K562 (cell line): Measurements from ENCODE around the gene CHIC2. TPM values are rescaled to one million over a fixed set of nuclear protein-coding genes. Genes with fewer than 3 reads are reported as not detected.

Experiments
- ATAC-seq: fragments of 200-7000 bp; cut with Tn5 transposase; 3 replicates; pipeline ENCODE4 v1.9.1; 2020; ENCODE audit warnings: moderate library complexity
- BruUV-seq: library from RNA; stranded (reverse); fragments of 400-500 nt; replicated peaks from 2 replicates; lab custom pipeline; 2021; lab: Mats Ljungman, UMichigan
- CTCF ChIA-PET: fragments of 300-600 bp; formaldehyde crosslinking; extraction: SDS; loops from one replicate; lab custom pipeline; 2021; ENCODE audit warnings: low intra/inter-chr PET ratio; lab: Yijun Ruan, JAX
- POLR2A ChIA-PET: fragments of 300-600, 350-650 bp; sonication (Branson Sonifier 250); formaldehyde crosslinking; extraction: SDS; loops from one replicate; lab custom pipeline; 2021; ENCODE audit warnings: antibody characterized with exemption, inconsistent platforms; lab: Yijun Ruan, JAX
- DNase-seq, 4 experiments: peaks; one replicate each; pipeline versions ENCODE4 v3.0.0 to v3.0.0-alpha.2; 2011 to 2018; ENCODE audit warnings: low spot score in 3 of 4, mixed read lengths in 3 of 4; ENCODE audit errors: extremely low read depth in 1 of 4
- FAIRE-seq: peaks from 2 replicates; lab custom pipeline; 2011; peaks lifted over from hg19 to GRCh38; lab: Jason Lieb, UNC
- H2AFZ ChIP-seq: 2 replicates; pipeline ENCODE4 v1.6.0; 2011; ENCODE audit warnings: low read depth, low read length, control low read depth, inconsistent platforms
- H3K27ac ChIP-seq: fragments of 200-600 bp; 3 replicates; pipeline ENCODE4 v1.8.0; 2011; ENCODE audit warnings: low read depth, mild to moderate bottlenecking, control low read depth, inconsistent platforms, low read length, moderate library complexity, mixed read lengths; ENCODE audit errors: extremely low read depth
- H3K27me3 ChIP-seq, 2 experiments: fragments of 300-600 bp in 1 of 2; 2 replicates in 1 of 2; 3 replicates in 1 of 2; pipeline versions ENCODE4 v1.6.0 to v1.8.0; 2011; ENCODE audit warnings: inconsistent platforms in 2 of 2, low read length in 2 of 2, mild to moderate bottlenecking in 1 of 2, mixed read lengths in 1 of 2, moderate library complexity in 1 of 2; ENCODE audit not compliant: control insufficient read depth in 2 of 2, insufficient read depth in 2 of 2
- H3K36me3 ChIP-seq: fragments of 300-600 bp; 3 replicates; pipeline ENCODE4 v1.8.0; 2011; ENCODE audit warnings: mild to moderate bottlenecking, low read length, inconsistent platforms; ENCODE audit not compliant: control insufficient read depth, insufficient read depth
- H3K4me1 ChIP-seq, 2 experiments: fragments of 200-600 bp in 1 of 2; replicated peaks in 1 of 2; 2 replicates in 1 of 2; 3 replicates in 1 of 2; pipeline versions ENCODE4 v1.5.1 to v1.8.0; 2011; ENCODE audit warnings: inconsistent platforms in 2 of 2, low read length in 2 of 2, mild to moderate bottlenecking in 1 of 2, mixed read lengths in 1 of 2, moderate library complexity in 1 of 2; ENCODE audit not compliant: control insufficient read depth in 2 of 2, insufficient read depth in 2 of 2
- H3K4me2 ChIP-seq: 2 replicates; pipeline ENCODE4 v1.6.1; 2011; ENCODE audit warnings: low read length, control low read depth, inconsistent platforms, mixed read lengths; ENCODE audit not compliant: insufficient read depth
- H3K4me3 ChIP-seq: fragments of 200-600 bp; sonication (generic), shearing (Covaris generic); 2 replicates; pipeline ENCODE4 v1.5.1; 2016; ENCODE audit warnings: control low read depth, inconsistent platforms
- H3K79me2 ChIP-seq: fragments of 200-600 bp; 3 replicates; pipeline ENCODE4 v1.8.0; 2011; ENCODE audit warnings: low read length, inconsistent platforms; ENCODE audit not compliant: control insufficient read depth, insufficient read depth
- H3K9ac ChIP-seq, 2 experiments: 2 replicates each; pipeline versions ENCODE4 v1.6.0 to v1.6.1; 2011; ENCODE audit warnings: low read depth in 2 of 2, low read length in 2 of 2, control low read depth in 1 of 2, inconsistent platforms in 1 of 2, mild to moderate bottlenecking in 1 of 2, mixed read lengths in 1 of 2; ENCODE audit not compliant: insufficient read depth in 1 of 2
- H3K9me1 ChIP-seq: one replicate; pipeline ENCODE4 v1.6.0; 2011; ENCODE audit warnings: inconsistent platforms, mild to moderate bottlenecking, low read length, moderate library complexity; ENCODE audit not compliant: control insufficient read depth, insufficient read depth
- H3K9me3 ChIP-seq: replicated peaks from 2 replicates; pipeline ENCODE4 v1.5.1; 2011; ENCODE audit warnings: low read depth, low read length, inconsistent platforms; ENCODE audit not compliant: control insufficient read depth, insufficient read depth
- H4K20me1 ChIP-seq: replicated peaks from 2 replicates; pipeline ENCODE4 v1.6.1; 2011; ENCODE audit warnings: low read length, inconsistent platforms, mixed read lengths; ENCODE audit not compliant: control insufficient read depth, insufficient read depth
- CBX2 ChIP-seq: fragments of 200-600 bp; sonication (generic); IDR thresholded peaks from one replicate; pipeline ENCODE4 v1.6.1; 2012; ENCODE audit warnings: mild to moderate bottlenecking, low read length, inconsistent platforms; ENCODE audit not compliant: insufficient read depth, poor library complexity, severe bottlenecking
- CBX5 ChIP-seq: IDR thresholded peaks from 2 replicates; pipeline ENCODE4 v1.6.1; 2014; ENCODE audit warnings: low read depth, borderline replicate concordance
- FOXP1 ChIP-seq: sonication (generic); formaldehyde crosslinking; IDR thresholded peaks from 2 replicates; pipeline ENCODE4 v1.8.0; 2022; ENCODE audit warnings: mild to moderate bottlenecking, missing genetic modification reagents
- JUND ChIP-seq, 2 experiments: IDR thresholded peaks; 2 replicates in 1 of 2; 3 replicates in 1 of 2; pipeline ENCODE4 v1.6.1; 2011; ENCODE audit warnings: borderline replicate concordance in 2 of 2, low read depth in 2 of 2, low read length in 2 of 2, improper control_type of control experiment in 1 of 2, missing biosample characterization in 1 of 2, missing genetic modification characterization in 1 of 2, missing genetic modification reagents in 1 of 2
- KLF10 ChIP-seq: fragments of 250-450 bp; sonication (Bioruptor Pico); IDR thresholded peaks from 2 replicates; pipeline ENCODE4 v1.6.1; 2021; ENCODE audit warnings: matching md5 sums
- NCOA4 ChIP-seq: fragments of 450-650 bp; IDR thresholded peaks from 2 replicates; pipeline ENCODE4 v1.6.1; 2018; ENCODE audit warnings: mild to moderate bottlenecking; ENCODE audit not compliant: partially characterized antibody
- SMAD1 ChIP-seq: fragments of 150-350 bp; IDR thresholded peaks from 2 replicates; pipeline ENCODE4 v1.6.1; 2014; ENCODE audit warnings: low read length, low read depth; ENCODE audit not compliant: partially characterized antibody
- WGBS: fragments of 100-300 bp; shearing (Covaris generic); methylation state at CpG from one replicate; pipeline ENCODE4 v1.1.6; 2016; ENCODE audit warnings: low coverage, mixed read lengths; ENCODE audit not compliant: insufficient coverage; ENCODE audit errors: missing lambda C conversion rate; 5-methylcytosine and 5-hydroxymethylcytosine counted together
- in situ Hi-C: fragments of 300-500 bp; cut with MboI; formaldehyde crosslinking; loops from 4 replicates; pipeline ENCODE4 v1.15.0; 2018; ENCODE audit warnings: inconsistent platforms, mixed read lengths
- intact Hi-C: fragments of 100-400 bp; cut with micrococcal nuclease; formaldehyde crosslinking; loops from 2 replicates; pipeline ENCODE4 v1.14.2; 2022
- polyA plus RNA-seq, 8 experiments: library from polyadenylated mRNA; depleted of rRNA in 4 of 8; stranded (reverse) in 5 of 8; unstranded in 3 of 8; fragments of >200 nt; fragmentation: Nextera tagmentation in 2 of 8; fragmentation: Illumina TruSeq in 1 of 8; extraction: Ambion mirVana in 2 of 8; extraction: Trizol in 1 of 8; gene quantifications; 2 replicates each; pipeline versions ENCODE4 v1.2.1 to v1.2.3, GENCODE V29; 2011 to 2014; ENCODE audit warnings: inconsistent platforms in 1 of 8, missing spikeins in 1 of 8
- total RNA-seq, 7 experiments: library from RNA; depleted of rRNA in 6 of 7; stranded (reverse); fragments of >200 nt in 6 of 7; fragmentation: Illumina TruSeq in 2 of 7; extraction: Trizol in 2 of 7; gene quantifications; 2 replicates each; pipeline versions ENCODE4 v1.2.1 to v1.2.3, GENCODE V29; 2011 to 2021; ENCODE audit warnings: low replicate concordance in 1 of 7
- TF ChIP-seq, protein P1 (sequence below): fragments of 200-800 bp; sonication (Bioruptor generic); IDR thresholded peaks from 2 replicates; pipeline ENCODE4 v1.6.1; 2017; ENCODE audit warnings: missing genetic modification characterization, missing compliant biosample characterization
- TF ChIP-seq, protein P2 (sequence below): sonication (generic); formaldehyde crosslinking; IDR thresholded peaks from 2 replicates; pipeline ENCODE4 v1.8.1; 2023; ENCODE audit warnings: missing genetic modification reagents, mild to moderate bottlenecking, borderline replicate concordance
- TF ChIP-seq, protein P3 (sequence below): fragments of 250-450 bp; sonication (Bioruptor Pico); IDR thresholded peaks from 2 replicates; pipeline ENCODE4 v1.5.0; 2021; ENCODE audit warnings: mild to moderate bottlenecking, moderate library complexity

The CHIC2 gene
- total and polyA plus RNA-seq, 9 of the 15 experiments (the other 6 are each of a cell fraction or from before 2014, with no cell fraction given) = 0.89 to 25.1 (median 12.1) TPM

DNA sequence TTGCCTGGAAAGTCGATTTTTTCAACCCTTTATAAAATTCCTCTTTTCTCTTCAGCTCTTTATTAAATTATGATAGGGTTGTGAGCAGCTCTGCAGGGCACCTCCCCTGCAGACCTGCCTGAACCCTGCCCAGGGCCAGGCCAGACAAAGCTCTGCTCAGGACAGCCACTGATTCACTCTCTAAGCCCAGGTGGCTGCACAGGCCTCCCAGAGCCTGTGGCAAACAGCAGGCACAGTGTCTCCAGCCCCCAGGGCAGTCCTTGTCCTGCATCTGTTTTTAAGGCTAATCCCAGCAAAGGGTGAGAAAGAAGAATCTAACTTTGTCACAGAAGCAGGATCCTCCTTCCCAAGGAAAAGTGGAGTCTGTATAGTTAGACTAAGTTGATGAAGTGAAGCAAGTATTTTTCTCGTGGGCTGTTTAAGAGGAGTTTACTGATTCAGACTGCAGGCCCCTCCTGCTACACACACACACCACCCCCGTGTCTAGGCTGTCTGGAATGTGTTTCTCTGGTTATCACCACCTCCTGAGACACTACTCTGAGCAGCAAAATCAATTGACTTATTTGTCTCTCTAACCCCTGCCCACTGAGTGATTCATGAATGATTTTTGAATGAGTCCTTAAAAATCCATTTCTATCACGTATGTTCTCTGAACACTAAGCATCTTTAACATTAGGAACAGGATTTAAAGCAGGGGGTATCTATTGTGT is 101.7 kb downstream of the CHIC2 start:
- ATAC-seq (no peak), DNase-seq (no peak), FAIRE-seq (no peak)
- H3K36me3 ChIP-seq = no peaks in the 10 kb centered on the region
- H3K9ac ChIP-seq = no peak overlapping the region
- no peaks in the 10 kb centered on the region for H3K9me3 ChIP-seq
- no peaks in the 10 kb centered on the region for H3K79me2 ChIP-seq
- ChIA-PET POLR2A (interaction anchor here (0.6 kb wide), 1 partner anchor 46 kb away, joined by 3 read pairs; no protein-coding TSS in a partner anchor), CTCF (no interaction called here)
- no peaks in the 10 kb centered on the region for H3K9me1 ChIP-seq
- no peaks in the 10 kb centered on the region for H3K4me1 ChIP-seq
- BruUV-seq = no TSS peak
- H3K4me3 ChIP-seq = no peak overlapping the region
- intact Hi-C loops = no loop called here
- peaks cover 2 to 28% of the 10 kb centered on the region in 2 experiments; a peak in 4 of 5 replicates for H3K27me3 ChIP-seq
- 0% methylated on average over 4 of the region's 4 CpGs for WGBS
- no peak overlapping the region for H3K27ac ChIP-seq
- no peak overlapping the region for H2AFZ ChIP-seq
- H4K20me1 ChIP-seq = no peaks in the 10 kb centered on the region
- in situ Hi-C loops = no loop called here
- no peak overlapping the region for H3K4me2 ChIP-seq
- TF ChIP-seq CBX2 = no peak
- no peak for TF ChIP-seq NCOA4
- TF ChIP-seq, protein P1, sequence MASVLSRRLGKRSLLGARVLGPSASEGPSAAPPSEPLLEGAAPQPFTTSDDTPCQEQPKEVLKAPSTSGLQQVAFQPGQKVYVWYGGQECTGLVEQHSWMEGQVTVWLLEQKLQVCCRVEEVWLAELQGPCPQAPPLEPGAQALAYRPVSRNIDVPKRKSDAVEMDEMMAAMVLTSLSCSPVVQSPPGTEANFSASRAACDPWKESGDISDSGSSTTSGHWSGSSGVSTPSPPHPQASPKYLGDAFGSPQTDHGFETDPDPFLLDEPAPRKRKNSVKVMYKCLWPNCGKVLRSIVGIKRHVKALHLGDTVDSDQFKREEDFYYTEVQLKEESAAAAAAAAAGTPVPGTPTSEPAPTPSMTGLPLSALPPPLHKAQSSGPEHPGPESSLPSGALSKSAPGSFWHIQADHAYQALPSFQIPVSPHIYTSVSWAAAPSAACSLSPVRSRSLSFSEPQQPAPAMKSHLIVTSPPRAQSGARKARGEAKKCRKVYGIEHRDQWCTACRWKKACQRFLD (CRISPR knock-in tag) = no peak
- no peak for TF ChIP-seq SMAD1
- TF ChIP-seq, protein P2, sequence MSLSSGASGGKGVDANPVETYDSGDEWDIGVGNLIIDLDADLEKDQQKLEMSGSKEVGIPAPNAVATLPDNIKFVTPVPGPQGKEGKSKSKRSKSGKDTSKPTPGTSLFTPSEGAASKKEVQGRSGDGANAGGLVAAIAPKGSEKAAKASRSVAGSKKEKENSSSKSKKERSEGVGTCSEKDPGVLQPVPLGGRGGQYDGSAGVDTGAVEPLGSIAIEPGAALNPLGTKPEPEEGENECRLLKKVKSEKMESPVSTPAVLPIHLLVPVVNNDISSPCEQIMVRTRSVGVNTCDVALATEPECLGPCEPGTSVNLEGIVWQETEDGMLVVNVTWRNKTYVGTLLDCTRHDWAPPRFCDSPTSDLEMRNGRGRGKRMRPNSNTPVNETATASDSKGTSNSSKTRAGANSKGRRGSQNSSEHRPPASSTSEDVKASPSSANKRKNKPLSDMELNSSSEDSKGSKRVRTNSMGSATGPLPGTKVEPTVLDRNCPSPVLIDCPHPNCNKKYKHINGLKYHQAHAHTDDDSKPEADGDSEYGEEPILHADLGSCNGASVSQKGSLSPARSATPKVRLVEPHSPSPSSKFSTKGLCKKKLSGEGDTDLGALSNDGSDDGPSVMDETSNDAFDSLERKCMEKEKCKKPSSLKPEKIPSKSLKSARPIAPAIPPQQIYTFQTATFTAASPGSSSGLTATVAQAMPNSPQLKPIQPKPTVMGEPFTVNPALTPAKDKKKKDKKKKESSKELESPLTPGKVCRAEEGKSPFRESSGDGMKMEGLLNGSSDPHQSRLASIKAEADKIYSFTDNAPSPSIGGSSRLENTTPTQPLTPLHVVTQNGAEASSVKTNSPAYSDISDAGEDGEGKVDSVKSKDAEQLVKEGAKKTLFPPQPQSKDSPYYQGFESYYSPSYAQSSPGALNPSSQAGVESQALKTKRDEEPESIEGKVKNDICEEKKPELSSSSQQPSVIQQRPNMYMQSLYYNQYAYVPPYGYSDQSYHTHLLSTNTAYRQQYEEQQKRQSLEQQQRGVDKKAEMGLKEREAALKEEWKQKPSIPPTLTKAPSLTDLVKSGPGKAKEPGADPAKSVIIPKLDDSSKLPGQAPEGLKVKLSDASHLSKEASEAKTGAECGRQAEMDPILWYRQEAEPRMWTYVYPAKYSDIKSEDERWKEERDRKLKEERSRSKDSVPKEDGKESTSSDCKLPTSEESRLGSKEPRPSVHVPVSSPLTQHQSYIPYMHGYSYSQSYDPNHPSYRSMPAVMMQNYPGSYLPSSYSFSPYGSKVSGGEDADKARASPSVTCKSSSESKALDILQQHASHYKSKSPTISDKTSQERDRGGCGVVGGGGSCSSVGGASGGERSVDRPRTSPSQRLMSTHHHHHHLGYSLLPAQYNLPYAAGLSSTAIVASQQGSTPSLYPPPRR = no peak
- no peak for TF ChIP-seq JUND (IDR thresholded peaks at IDR 0.05; ENCODE audit: borderline replicate concordance, low read depth, low read length)
- no peak for TF ChIP-seq JUND (tag; IDR thresholded peaks at IDR 0.05; ENCODE audit: borderline replicate concordance, low read depth, low read length)
- no peak for TF ChIP-seq FOXP1
- no peak for TF ChIP-seq CBX5
- TF ChIP-seq KLF10 (CRISPR knock-in tag) = no peak
- TF ChIP-seq, protein P3, sequence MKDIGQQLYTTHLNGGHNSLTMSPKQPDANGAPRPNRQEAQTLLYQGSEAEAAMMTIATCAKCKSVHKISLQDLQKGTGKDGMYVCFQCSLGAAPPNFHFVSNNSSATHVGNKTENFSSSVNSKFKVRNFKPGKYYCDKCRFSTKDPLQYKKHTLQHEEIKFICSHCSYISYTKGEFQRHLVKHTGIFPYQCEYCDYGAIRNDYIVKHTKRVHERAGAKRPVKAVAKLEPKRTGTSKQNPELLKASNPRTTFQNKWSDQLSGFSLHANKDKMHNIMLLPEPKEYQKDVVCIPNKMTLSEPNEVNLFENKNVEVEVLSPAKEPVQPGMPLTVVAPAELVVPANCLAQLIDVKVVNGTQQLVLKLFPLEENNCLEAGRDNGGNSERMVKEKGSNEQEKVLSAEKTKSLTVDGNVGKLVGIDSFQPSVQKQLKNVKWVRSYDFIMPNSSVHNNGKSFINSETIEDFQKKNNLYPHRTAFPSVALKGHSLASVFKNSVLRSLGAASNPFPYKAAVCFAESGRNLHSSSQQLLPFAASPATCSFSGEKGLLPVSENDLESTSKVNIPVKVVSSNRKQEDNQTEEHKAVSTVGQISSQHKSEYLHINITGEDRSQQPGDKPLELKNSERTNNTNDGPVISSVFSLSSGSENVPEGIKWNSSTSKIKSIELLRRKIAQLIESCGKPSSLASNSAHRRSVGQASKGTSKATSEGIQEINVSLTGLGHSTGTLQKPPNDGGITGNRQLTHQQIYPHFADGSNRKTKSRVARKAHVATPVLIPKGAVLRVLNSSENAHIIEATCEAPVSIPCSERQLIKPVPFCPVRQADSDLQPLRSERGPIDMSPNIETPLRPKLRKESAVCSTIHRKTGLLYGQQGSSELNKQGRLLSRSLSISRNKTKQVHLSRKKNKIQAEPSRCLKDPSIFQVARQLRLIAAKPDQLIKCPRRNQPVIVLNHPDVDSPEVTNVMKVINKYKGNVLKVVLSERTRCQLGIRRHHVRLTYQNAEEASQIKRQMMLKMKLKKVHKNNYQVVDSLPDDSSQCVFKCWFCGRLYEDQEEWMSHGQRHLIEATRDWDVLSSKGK (CRISPR knock-in tag) = no peak
